ENCODE data around the gene KRTAP10-6.

Gene KRTAP10-6

DNA sequence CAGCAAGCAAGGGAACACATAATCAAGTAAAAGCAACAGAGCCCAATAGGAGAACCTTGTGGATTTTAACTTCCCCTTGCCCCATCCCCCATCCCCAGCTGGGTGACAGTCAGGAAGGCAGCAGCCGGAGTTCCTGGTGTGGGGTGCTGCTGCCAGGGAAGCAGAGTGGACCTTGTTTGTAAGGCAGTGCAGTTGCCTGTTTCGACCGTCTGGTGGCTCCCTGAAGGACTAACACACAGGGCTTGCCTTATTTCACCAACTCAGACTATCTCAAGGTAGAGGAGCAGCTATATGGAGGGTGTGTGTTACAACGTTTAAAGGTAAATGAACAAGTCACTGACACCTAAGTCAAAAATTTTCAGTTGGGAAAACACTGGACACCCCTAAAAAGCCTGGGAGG, 26.2 kb upstream of the KRTAP10-6 start:
- DNase-seq (ENCODE audit: low read depth in 1 of 2, low spot score in 1 of 2), result peak in 1 of 2 experiments; percentile 66
- TF ChIP-seq, protein P1, sequence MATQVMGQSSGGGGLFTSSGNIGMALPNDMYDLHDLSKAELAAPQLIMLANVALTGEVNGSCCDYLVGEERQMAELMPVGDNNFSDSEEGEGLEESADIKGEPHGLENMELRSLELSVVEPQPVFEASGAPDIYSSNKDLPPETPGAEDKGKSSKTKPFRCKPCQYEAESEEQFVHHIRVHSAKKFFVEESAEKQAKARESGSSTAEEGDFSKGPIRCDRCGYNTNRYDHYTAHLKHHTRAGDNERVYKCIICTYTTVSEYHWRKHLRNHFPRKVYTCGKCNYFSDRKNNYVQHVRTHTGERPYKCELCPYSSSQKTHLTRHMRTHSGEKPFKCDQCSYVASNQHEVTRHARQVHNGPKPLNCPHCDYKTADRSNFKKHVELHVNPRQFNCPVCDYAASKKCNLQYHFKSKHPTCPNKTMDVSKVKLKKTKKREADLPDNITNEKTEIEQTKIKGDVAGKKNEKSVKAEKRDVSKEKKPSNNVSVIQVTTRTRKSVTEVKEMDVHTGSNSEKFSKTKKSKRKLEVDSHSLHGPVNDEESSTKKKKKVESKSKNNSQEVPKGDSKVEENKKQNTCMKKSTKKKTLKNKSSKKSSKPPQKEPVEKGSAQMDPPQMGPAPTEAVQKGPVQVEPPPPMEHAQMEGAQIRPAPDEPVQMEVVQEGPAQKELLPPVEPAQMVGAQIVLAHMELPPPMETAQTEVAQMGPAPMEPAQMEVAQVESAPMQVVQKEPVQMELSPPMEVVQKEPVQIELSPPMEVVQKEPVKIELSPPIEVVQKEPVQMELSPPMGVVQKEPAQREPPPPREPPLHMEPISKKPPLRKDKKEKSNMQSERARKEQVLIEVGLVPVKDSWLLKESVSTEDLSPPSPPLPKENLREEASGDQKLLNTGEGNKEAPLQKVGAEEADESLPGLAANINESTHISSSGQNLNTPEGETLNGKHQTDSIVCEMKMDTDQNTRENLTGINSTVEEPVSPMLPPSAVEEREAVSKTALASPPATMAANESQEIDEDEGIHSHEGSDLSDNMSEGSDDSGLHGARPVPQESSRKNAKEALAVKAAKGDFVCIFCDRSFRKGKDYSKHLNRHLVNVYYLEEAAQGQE (IDR thresholded peaks at IDR 0.05; ENCODE audit: insufficient replicate concordance, low read depth), result no peak
- TF ChIP-seq POLR2AphosphoS5 (IDR thresholded peaks at IDR 0.05; ENCODE audit: low read depth) (no peak), GABPA (IDR thresholded peaks at IDR 0.05; ENCODE audit: low read depth) (no peak), SPI1 (IDR thresholded peaks at IDR 0.05; ENCODE audit: borderline replicate concordance, low read depth) (no peak)
- TF ChIP-seq, protein P2, sequence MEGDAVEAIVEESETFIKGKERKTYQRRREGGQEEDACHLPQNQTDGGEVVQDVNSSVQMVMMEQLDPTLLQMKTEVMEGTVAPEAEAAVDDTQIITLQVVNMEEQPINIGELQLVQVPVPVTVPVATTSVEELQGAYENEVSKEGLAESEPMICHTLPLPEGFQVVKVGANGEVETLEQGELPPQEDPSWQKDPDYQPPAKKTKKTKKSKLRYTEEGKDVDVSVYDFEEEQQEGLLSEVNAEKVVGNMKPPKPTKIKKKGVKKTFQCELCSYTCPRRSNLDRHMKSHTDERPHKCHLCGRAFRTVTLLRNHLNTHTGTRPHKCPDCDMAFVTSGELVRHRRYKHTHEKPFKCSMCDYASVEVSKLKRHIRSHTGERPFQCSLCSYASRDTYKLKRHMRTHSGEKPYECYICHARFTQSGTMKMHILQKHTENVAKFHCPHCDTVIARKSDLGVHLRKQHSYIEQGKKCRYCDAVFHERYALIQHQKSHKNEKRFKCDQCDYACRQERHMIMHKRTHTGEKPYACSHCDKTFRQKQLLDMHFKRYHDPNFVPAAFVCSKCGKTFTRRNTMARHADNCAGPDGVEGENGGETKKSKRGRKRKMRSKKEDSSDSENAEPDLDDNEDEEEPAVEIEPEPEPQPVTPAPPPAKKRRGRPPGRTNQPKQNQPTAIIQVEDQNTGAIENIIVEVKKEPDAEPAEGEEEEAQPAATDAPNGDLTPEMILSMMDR (IDR thresholded peaks at IDR 0.05; ENCODE audit: insufficient read depth, low read length), result no peak
- H3K27me3 ChIP-seq (ENCODE audit: insufficient read depth, poor library complexity, severe bottlenecking), result no peaks in the 10 kb centered on the region
- no peak overlapping the region for H3K4me3 ChIP-seq (replicated peaks; ENCODE audit: insufficient read depth, low read length)
- no peak overlapping the region for H3K27ac ChIP-seq (replicated peaks)

DNA sequence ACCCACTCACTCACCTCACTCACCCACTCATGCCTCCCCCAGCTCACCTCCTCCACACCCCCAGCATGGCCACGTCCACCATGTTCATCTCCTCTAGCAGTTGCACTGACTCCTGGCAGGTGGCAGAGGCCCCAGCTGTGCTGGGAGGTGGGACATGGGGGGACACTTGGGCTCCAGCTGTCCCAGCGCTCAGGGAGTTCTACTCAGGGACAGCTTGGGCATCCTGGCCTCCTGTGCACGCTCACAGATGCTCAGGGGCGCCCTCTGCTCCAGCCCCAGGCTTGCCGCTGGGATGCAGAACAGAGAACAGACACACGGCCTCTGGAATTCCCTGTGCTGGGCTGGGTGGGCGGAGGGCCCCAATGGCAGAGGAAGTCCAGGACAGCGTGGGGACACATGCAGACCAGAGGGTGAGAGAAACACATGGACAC, 24.8 kb upstream of the KRTAP10-6 start:
- DNase-seq (ENCODE audit: low read depth in 1 of 2, low spot score in 1 of 2), result no peak
- no peak overlapping the region for H3K4me3 ChIP-seq (replicated peaks; ENCODE audit: insufficient read depth, low read length)
- no peak overlapping the region for H3K27ac ChIP-seq (replicated peaks)
- no peaks in the 10 kb centered on the region for H3K27me3 ChIP-seq (ENCODE audit: insufficient read depth, poor library complexity, severe bottlenecking)
- TF ChIP-seq SPI1 (IDR thresholded peaks at IDR 0.05; ENCODE audit: borderline replicate concordance, low read depth) (no peak), POLR2AphosphoS5 (IDR thresholded peaks at IDR 0.05; ENCODE audit: low read depth) (no peak), GABPA (IDR thresholded peaks at IDR 0.05; ENCODE audit: low read depth) (no peak)
- TF ChIP-seq, protein P1 (IDR thresholded peaks at IDR 0.05; ENCODE audit: insufficient replicate concordance, low read depth), result no peak
- TF ChIP-seq, protein P2 (IDR thresholded peaks at IDR 0.05; ENCODE audit: insufficient read depth, low read length), result no peak

DNA sequence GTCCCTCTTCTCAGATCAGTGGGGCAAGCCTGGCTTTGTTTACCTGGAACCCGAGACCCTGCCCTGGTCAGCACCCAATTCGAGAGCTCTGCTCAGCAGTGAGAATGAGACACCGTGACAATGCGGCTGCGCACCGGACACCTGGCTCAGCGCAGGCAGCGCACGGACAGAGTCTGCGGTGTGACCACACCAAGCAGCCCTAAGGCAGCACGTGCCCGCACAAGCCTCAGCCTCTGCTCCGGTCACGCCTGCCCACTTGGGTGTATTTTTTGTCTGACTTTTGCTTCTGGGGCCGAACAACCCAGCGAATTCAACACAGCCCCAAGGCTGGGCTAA, 24.3 kb upstream of the KRTAP10-6 start:
- H3K27me3 ChIP-seq (ENCODE audit: insufficient read depth, poor library complexity, severe bottlenecking), result no peaks in the 10 kb centered on the region
- no peak overlapping the region for H3K4me3 ChIP-seq (replicated peaks; ENCODE audit: insufficient read depth, low read length)
- DNase-seq (ENCODE audit: low read depth in 1 of 2, low spot score in 1 of 2), result no peak
- no peak overlapping the region for H3K27ac ChIP-seq (replicated peaks)
- TF ChIP-seq, protein P2 (IDR thresholded peaks at IDR 0.05; ENCODE audit: insufficient read depth, low read length), result no peak
- TF ChIP-seq POLR2AphosphoS5 (IDR thresholded peaks at IDR 0.05; ENCODE audit: low read depth), result no peak
- TF ChIP-seq GABPA (IDR thresholded peaks at IDR 0.05; ENCODE audit: low read depth), result no peak
- TF ChIP-seq, protein P1 (IDR thresholded peaks at IDR 0.05; ENCODE audit: insufficient replicate concordance, low read depth), result no peak
- TF ChIP-seq SPI1 (IDR thresholded peaks at IDR 0.05; ENCODE audit: borderline replicate concordance, low read depth), result no peak

All from HL-60 (cell line).